HG02571 (cell line): ENCODE results near the gene COL23A1.

Experiments
- ATAC-seq: cut with Tn5 transposase; IDR thresholded peaks from one replicate; pipeline ENCODE4 v1.9.1; 2021; ENCODE audit warnings: mild to moderate bottlenecking, moderate library complexity; ENCODE audit not compliant: unreplicated experiment

The COL23A1 gene

GRCh38 chr5:178426326-178427130 is 163.7 kb downstream of the COL23A1 start:
- no peak for ATAC-seq

DNA sequence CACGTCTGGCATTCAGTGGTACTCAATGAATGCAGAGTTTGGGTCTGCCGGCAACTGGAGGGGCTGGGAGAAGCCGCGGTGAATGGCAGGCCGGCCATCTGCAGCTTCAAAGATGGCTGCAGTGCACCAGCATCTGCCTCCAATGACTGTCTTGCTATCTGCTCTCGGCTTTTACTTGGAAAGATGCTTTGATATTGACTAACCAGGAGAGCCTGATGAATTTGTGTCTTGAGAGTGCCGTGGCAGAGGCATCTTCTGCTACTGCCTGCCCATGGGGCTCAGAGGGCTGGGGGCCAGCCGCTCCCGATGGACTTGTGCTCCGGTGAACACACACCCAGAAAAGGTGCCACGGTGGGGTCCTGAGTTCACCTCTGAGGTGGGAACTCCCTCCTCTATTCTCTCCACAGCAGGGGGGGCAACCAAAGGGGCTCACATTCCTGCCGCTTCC is 164.5 kb downstream of the COL23A1 start:
- ATAC-seq: no peak

GRCh38 chr5:178424810-178425177 is 165.4 kb downstream of the COL23A1 start:
- ATAC-seq: no peak

DNA sequence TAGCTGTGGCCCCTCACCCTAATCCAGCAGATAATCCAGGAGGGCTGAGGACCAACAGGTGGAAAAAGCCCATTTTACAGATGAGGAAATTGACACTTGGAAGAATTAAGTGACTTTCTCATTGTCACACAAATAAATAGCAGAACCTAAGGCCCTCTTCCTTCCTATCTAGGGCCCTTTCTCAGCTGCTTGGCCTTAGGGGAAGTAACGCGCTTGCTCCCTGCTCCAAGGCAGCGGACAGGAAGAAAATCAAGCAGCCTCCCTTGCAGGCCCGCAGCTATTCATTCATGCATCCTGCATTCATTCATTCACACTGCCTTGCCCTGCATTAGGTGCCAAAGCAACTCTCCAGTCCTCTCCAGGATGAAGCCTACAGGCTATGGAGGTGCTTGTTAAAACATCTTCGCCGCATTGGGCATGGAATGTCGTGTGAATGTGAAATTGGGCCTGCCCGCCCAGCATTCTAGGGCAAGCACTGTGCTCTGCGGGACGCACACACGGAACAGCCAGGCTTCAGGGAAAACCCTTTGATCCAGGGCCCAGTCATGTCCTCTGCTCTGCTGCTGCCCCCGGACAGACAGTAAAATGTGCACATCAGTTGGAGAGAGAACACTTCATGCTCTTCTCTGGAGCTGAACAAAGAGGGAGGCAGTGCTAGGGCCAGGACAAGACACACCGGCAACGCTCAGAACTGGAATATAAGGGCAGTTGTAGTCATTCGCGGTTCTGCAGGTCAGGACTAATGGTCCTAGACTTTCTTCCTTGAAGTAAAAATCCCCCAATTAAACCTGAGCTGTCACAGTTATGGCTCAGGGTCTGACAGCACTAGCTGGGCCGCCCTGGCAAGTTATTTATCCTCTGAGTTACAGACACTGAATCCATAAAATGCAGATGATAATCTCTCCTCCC is 166.0 kb downstream of the COL23A1 start:
- no peak for ATAC-seq

GRCh38 chr5:178423431-178423830 is 166.8 kb downstream of the COL23A1 start:
- ATAC-seq: no peak

DNA sequence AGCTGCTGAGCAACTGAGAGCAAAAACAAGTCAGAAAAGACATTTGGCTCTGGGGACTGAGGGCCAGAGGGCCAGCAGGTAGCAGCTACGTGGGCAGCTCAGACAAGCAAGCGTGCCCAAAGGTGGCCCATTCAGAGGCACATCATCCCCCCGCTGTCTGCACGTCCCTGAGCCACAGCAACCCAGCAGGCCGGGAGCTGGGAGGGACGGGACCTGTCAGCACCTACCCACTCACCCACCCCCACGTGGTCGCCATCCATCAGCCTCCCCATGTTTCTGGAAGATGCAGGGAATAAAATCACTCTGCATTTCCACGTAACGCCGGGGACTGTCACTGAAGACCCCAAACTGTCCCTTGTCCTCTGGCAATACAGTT is 167.8 kb downstream of the COL23A1 start:
- no peak for ATAC-seq

DNA sequence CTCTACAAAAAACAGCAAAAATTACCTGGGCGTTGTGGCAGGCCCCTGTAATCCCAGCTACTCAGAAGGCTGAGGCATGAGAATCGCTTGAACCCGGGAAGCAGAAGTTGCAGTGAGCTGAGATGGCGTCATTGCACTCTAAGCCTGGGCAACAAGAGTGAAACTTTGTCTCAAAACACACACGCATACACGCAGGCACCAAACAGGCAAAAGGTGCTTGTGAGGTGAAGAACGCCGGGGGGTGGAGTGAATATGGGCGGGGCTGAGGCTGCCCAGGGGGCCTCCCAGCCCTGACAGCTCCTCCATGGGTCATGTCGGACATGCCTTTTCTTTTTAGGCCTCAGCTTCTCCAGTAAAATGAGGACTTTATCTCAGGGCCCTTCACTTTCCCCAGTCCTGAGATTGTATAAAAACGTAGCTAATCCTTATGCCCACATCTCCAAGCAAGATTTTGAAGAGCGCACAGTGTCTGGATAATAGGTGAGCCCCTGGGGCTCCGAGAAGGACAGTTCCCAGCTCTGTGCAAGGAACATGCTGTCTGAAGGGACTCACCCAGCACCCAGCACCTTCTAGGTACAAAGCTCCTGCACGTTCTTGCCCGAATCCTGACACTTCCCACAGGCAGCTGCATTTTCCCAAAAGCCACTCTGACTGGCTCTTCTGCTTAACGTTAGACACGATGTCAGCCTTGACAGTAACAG is 168.3 kb downstream of the COL23A1 start:
- ATAC-seq: no peak

GRCh38 chr5:178421128-178421527 is 169.1 kb downstream of the COL23A1 start:
- ATAC-seq: no peak

DNA sequence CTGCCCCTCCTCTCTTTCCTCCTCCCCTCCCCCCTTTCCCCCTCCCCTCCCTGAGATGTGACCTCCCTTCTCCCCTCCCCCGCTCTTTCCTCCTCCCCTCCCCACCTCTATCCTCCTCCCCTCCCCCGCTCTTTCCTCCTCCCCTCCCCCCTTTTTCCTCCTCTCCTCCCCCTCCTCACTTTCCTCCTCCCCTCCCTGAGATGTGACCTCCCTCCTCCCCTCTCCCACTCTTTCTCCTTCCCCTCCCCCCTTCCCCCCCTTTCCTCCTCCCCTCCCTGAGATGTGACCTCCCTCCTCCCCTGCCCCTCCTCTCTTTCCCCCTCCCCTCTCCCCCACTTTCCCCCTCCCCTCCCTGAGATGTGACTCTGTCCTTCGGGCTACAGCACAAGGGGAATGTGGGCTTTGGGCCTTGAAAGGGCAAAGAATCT is 169.8 kb downstream of the COL23A1 start:
- ATAC-seq: no peak

DNA sequence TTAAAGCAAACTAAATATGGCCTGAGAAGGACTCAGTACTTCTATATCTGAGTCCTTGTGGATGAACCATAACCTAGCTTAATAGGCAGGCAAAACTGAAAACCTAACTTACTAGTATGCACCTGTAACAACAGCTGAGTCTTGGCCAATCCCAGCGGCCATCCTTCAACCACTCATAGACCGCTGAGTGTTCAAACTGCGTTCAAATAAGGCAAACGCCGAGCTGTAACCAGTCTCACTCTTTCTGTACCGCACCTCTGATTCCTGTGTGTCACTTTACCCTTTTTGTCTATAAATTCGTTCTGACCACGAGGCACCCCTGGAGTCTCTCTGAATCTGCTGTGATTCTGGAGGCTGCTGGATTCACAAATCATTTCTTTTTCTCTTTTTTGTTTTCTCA is 170.5 kb downstream of the COL23A1 start:
- ATAC-seq: no peak

GRCh38 chr5:178419196-178419595 is 171.0 kb downstream of the COL23A1 start:
- no peak for ATAC-seq

DNA sequence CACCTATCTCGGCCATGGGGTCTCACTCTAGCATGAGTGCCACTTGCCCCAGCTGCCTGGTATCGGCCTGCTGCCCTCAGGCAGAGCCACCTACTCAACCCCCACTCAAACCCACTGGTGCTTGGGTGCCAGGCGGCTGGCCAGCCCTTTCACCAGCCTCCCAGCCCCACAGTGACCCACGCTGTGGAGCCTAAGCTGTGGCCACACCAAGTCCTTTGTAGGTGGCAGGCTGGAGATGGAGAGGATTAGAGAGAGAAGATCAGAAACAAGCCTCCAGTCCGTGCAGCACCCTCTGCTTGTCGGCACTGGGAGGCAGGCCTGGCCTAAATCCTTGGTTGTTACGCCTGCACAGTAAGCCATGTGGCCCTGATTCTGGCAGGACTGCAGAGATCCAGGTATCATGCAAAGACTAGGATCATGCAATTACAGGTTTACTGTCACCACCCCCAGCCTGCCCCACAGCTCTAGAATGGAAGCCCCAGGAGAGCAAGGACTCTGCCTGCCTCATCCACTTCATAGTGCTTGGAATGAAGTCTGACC is 171.7 kb downstream of the COL23A1 start:
- no peak for ATAC-seq

- no peak for ATAC-seq
These were observed 172.2 kb downstream of the COL23A1 start for GRCh38 chr5:178418031-178418430.

- no peak for ATAC-seq
These were observed 172.8 kb downstream of the COL23A1 start for GRCh38 chr5:178417391-178417811.

GRCh38 chr5:178416919-178417318 is 173.3 kb downstream of the COL23A1 start:
- ATAC-seq: no peak

- ATAC-seq: no peak
These were observed 173.8 kb downstream of the COL23A1 start for GRCh38 chr5:178416206-178416882.

- no peak for ATAC-seq
These were observed 174.8 kb downstream of the COL23A1 start for GRCh38 chr5:178415353-178415752.

DNA sequence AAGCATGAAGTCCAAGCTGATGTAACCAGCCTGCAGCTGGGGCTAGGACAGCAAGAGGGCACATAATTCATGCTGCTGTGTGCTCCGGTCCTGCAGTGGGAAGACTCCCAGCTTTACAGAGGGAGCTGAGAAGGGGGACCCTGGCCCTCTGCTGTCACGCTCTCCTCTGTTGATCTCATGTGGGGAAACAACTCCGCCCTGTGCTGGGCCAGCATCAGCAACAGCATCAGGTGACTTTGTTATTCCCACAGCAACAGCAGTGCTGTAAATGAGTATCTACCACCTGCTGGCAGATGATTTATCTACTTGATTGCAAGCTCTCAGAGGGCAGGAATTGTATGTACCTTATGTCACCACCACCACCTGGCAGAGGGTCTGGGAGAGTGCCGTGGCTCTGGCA is 176.2 kb downstream of the COL23A1 start:
- ATAC-seq: no peak

DNA sequence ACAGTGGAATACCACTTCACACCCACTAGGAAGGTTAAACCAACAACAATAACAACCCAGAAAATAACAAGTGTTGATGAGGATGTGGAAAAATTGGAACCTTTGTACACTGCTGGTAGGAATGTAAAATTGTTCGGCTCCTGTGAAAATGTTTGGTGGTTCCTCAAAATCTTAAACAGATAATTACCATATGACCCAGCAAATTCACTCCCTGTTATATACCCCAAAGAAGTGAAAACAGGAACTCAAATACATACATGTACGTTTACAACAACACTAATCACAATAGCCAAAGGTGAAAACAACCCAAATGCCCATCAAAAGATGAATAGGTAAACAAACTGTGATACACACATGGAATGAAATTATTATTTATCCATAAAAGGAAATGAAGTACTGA is 179.1 kb downstream of the COL23A1 start:
- no peak for ATAC-seq

DNA sequence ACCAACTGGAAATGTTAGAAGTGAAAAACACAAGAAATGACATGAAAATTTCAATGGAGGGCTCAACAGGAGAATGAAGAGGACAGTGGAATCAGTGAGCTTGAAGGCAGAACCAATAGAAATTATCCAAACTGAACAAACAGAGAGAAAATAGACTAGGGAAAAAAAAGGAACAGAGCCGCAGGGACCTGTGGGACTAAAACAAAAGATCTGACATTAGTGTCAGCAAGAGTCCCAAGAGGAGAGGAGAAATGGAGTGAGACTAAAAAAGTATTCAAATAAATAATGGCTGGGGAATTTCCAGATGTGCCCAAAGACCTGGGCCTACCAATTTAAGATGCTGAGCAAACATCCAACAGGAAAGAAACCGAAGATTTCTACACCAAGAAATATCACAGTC is 182.5 kb downstream of the COL23A1 start:
- no peak for ATAC-seq
